H9 (cell line): ENCODE data around the gene FOXO6. TPM values are rescaled to one million over a fixed set of nuclear protein-coding genes. Genes with fewer than 3 reads are reported as not detected.
A peak's percentile ranks its signal among the peaks of the same experiment; 100 is the strongest.

Source experiments
- DNase-seq: peaks from one replicate; pipeline ENCODE4 v3.0.0-alpha.2; 2017
- H2AFZ ChIP-seq: one replicate; pipeline ENCODE4 v1.6.1; 2013; ENCODE audit warnings: mild to moderate bottlenecking, low read length, control low read depth, moderate library complexity
- H2AK5ac ChIP-seq: 2 replicates; pipeline ENCODE4 v1.6.1; 2013; ENCODE audit warnings: low read length, control low read depth, mixed read lengths; ENCODE audit not compliant: insufficient read length
- H2BK120ac ChIP-seq: one replicate; pipeline ENCODE4 v1.6.1; 2013; ENCODE audit warnings: low read depth, mild to moderate bottlenecking, low read length, control low read depth, inconsistent platforms; ENCODE audit not compliant: poor library complexity, severe bottlenecking
- H2BK12ac ChIP-seq: 2 replicates; pipeline ENCODE4 v1.6.1; 2013; ENCODE audit warnings: low read length, control low read depth, mixed read lengths, low read depth; ENCODE audit not compliant: insufficient read length
- H2BK15ac ChIP-seq: 2 replicates; pipeline ENCODE4 v1.6.1; 2013; ENCODE audit warnings: low read depth, low read length, control low read depth
- H2BK20ac ChIP-seq: one replicate; pipeline ENCODE4 v1.6.1; 2013; ENCODE audit warnings: low read depth, mild to moderate bottlenecking, low read length, control low read depth, inconsistent platforms; ENCODE audit not compliant: poor library complexity, severe bottlenecking
- H2BK5ac ChIP-seq: 2 replicates; pipeline ENCODE4 v1.6.1; 2013; ENCODE audit warnings: low read length, control low read depth, mixed read lengths; ENCODE audit not compliant: insufficient read length
- H3K14ac ChIP-seq: 2 replicates; pipeline ENCODE4 v1.6.1; 2013; ENCODE audit warnings: low read length, control low read depth; ENCODE audit not compliant: insufficient read depth
- H3K18ac ChIP-seq: 2 replicates; pipeline ENCODE4 v1.6.1; 2013; ENCODE audit warnings: low read depth, mild to moderate bottlenecking, mixed read lengths, low read length, control low read depth; ENCODE audit not compliant: insufficient read length
- H3K23ac ChIP-seq: 2 replicates; pipeline ENCODE4 v1.6.1; 2013; ENCODE audit warnings: low read length, control low read depth, mixed read lengths, low read depth; ENCODE audit not compliant: insufficient read length
- H3K23me2 ChIP-seq: 2 replicates; pipeline ENCODE4 v1.6.1; 2013; ENCODE audit warnings: low read depth, mild to moderate bottlenecking, mixed read lengths, low read length, control low read depth; ENCODE audit not compliant: insufficient read length, poor library complexity, severe bottlenecking
- H3K27ac ChIP-seq: 2 replicates; pipeline ENCODE4 v1.5.1; 2013; ENCODE audit warnings: low read length, control low read depth, mixed read lengths, low read depth; ENCODE audit not compliant: insufficient read length
- H3K27me3 ChIP-seq: 2 replicates; pipeline ENCODE4 v1.6.1; 2013; ENCODE audit warnings: low read length, control low read depth, inconsistent platforms; ENCODE audit not compliant: insufficient read depth
- H3K4ac ChIP-seq: 2 replicates; pipeline ENCODE4 v1.6.1; 2013; ENCODE audit warnings: low read depth, mild to moderate bottlenecking, control low read depth, inconsistent platforms, low read length, moderate library complexity
- H3K4me1 ChIP-seq: 2 replicates; pipeline ENCODE4 v1.6.1; 2013; ENCODE audit warnings: low read length, control low read depth, inconsistent platforms; ENCODE audit not compliant: insufficient read depth
- H3K4me2 ChIP-seq: 2 replicates; pipeline ENCODE4 v1.6.1; 2013; ENCODE audit warnings: low read length, control low read depth, mixed read lengths; ENCODE audit not compliant: insufficient read length, insufficient read depth
- H3K56ac ChIP-seq: 2 replicates; pipeline ENCODE4 v1.6.1; 2013; ENCODE audit warnings: low read depth, mild to moderate bottlenecking, mixed read lengths, low read length, control low read depth; ENCODE audit not compliant: insufficient read length
- H3K79me1 ChIP-seq: 2 replicates; pipeline ENCODE4 v1.6.1; 2013; ENCODE audit warnings: low read depth, mild to moderate bottlenecking, moderate library complexity, low read length, control low read depth, inconsistent platforms; ENCODE audit not compliant: insufficient read depth, poor library complexity, severe bottlenecking
- H3K79me2 ChIP-seq: 2 replicates; pipeline ENCODE4 v1.6.1; 2013; ENCODE audit warnings: low read length, control low read depth, inconsistent platforms; ENCODE audit not compliant: insufficient read depth
- H3K9ac ChIP-seq: 2 replicates; pipeline ENCODE4 v1.6.1; 2013; ENCODE audit warnings: low read length, control low read depth, mixed read lengths; ENCODE audit not compliant: insufficient read length; ENCODE audit errors: extremely low read depth
- H3K9me3 ChIP-seq: one replicate; pipeline ENCODE4 v1.6.1; 2013; ENCODE audit warnings: low read depth, low read length, inconsistent platforms; ENCODE audit not compliant: control insufficient read depth
- H3T11ph ChIP-seq: one replicate; pipeline ENCODE4 v1.6.1; 2013; ENCODE audit warnings: mild to moderate bottlenecking, low read length, control low read depth, inconsistent platforms
- H4K20me1 ChIP-seq: one replicate; pipeline ENCODE4 v1.6.1; 2013; ENCODE audit not compliant: control insufficient read depth, insufficient read length, insufficient read depth
- H4K5ac ChIP-seq: 2 replicates; pipeline ENCODE4 v1.6.1; 2013; ENCODE audit warnings: low read depth, mild to moderate bottlenecking, mixed read lengths, low read length, control low read depth; ENCODE audit not compliant: insufficient read length
- H4K8ac ChIP-seq: replicated peaks from 2 replicates; pipeline ENCODE4 v1.6.1; 2013; ENCODE audit warnings: low read length, control low read depth, mixed read lengths, low read depth; ENCODE audit not compliant: insufficient read length
- H4K91ac ChIP-seq: 2 replicates; pipeline ENCODE4 v1.6.1; 2013; ENCODE audit warnings: low read depth, mild to moderate bottlenecking, moderate library complexity, mixed read lengths, low read length, control low read depth; ENCODE audit not compliant: insufficient read length
- H3K27ac Mint-ChIP-seq, 3 experiments: 2 replicates in 2 of 3; 3 replicates in 1 of 3; pipeline ENCODE4 v1.8.0; 2020 to 2021; ENCODE audit warnings: mixed read lengths in 3 of 3, mild to moderate bottlenecking in 1 of 3, moderate library complexity in 1 of 3
- H3K27me3 Mint-ChIP-seq: 2 replicates; pipeline ENCODE4 v1.8.0; 2021; ENCODE audit warnings: low read depth, mild to moderate bottlenecking, moderate library complexity, mixed read lengths
- H3K36me3 Mint-ChIP-seq, 3 experiments: 2 replicates in 2 of 3; 3 replicates in 1 of 3; pipeline ENCODE4 v1.8.0; 2020 to 2021; ENCODE audit warnings: low read depth in 3 of 3, mixed read lengths in 3 of 3; ENCODE audit not compliant: insufficient read depth in 1 of 3
- H3K4me1 Mint-ChIP-seq, 2 experiments: 2 replicates each; pipeline ENCODE4 v1.8.0; 2020; ENCODE audit warnings: mixed read lengths in 2 of 2
- H3K4me3 Mint-ChIP-seq, 2 experiments: 2 replicates in 1 of 2; 3 replicates in 1 of 2; pipeline ENCODE4 v1.8.0; 2020 to 2021; ENCODE audit warnings: mild to moderate bottlenecking in 2 of 2, mixed read lengths in 2 of 2, moderate library complexity in 1 of 2
- H3K9me3 Mint-ChIP-seq, 2 experiments: 2 replicates in 1 of 2; 3 replicates in 1 of 2; pipeline ENCODE4 v1.8.0; 2020; ENCODE audit warnings: mild to moderate bottlenecking in 2 of 2, mixed read lengths in 2 of 2, moderate library complexity in 1 of 2
- whole genome bisulfite sequencing: extraction: QIAGEN DNeasy Blood & Tissue Kit; methylation state at CpG from one replicate; pipeline ENCODE4 v1.1.7; 2013; ENCODE audit warnings: missing lambda C conversion rate, low lambda C conversion rate, mixed read lengths; ENCODE audit not compliant: insufficient read length; ENCODE audit errors: extremely low coverage; 5-methylcytosine and 5-hydroxymethylcytosine counted together
- total RNA-seq: library from RNA; stranded (reverse); gene quantifications from 2 replicates; pipeline ENCODE4 v1.2.1, GENCODE V29; 2021
- TF ChIP-seq, protein P1 (sequence below): fragments of 200-600 bp; sonication (generic); conservative IDR thresholded peaks from 3 replicates; pipeline ENCODE4 v1.8.0; 2021; ENCODE audit warnings: antibody characterized with exemption, mild to moderate bottlenecking

The FOXO6 gene
- total RNA-seq, 1 experiment from 2014 or later, result 0.83 TPM

DNA sequence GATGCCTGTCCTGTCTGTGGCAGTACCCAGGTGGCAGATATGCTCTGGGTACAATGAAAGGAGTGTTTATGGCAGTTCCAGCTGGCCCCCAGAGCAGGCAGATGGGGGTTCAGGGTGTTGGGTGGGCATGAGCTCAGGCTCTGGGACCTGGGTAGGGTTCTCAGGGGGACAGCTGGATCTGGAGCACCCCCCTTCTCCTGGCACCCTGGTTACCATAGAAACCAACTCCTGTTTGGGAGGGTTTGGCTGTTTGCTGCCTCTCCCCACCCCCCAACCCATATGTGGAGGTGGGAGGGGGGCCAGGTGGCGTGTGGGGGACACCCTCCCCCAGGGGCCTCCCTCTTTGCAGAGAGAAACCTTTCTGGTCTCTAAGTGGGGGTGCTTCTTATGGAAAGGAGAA, 7.1 kb downstream of the FOXO6 start:
- H3K23ac ChIP-seq, result no peak overlapping the region
- Mint-ChIP-seq H3K4me3 (no peak overlapping the region), H3K27me3 (peaks cover 71% of the 10 kb centered on the region), H3K9me3 (no peaks in the 10 kb centered on the region), H3K4me1 (peaks cover 52 to 72% of the 10 kb centered on the region in 2 experiments), H3K36me3 (no peaks in the 10 kb centered on the region; a peak in 1 of 7 replicates), H3K27ac (peak overlapping the region in 1 of 3 experiments; percentile 84; a peak in 2 of 7 replicates)
- H3K18ac ChIP-seq, result no peak overlapping the region
- no peaks in the 10 kb centered on the region for H3K9me3 ChIP-seq
- no peak overlapping the region for H2BK5ac ChIP-seq
- no peak overlapping the region for H3K4me2 ChIP-seq
- no peak overlapping the region for H4K91ac ChIP-seq
- no peak overlapping the region for H4K5ac ChIP-seq
- H3K27ac ChIP-seq, result no peak overlapping the region
- H3K4me1 ChIP-seq, result peaks cover 23% of the 10 kb centered on the region
- H2BK12ac ChIP-seq, result no peak overlapping the region
- no peak overlapping the region for H3K56ac ChIP-seq
- no peaks in the 10 kb centered on the region for H3K79me2 ChIP-seq
- H3K23me2 ChIP-seq, result peaks cover 3% of the 10 kb centered on the region
- no peak overlapping the region for H3T11ph ChIP-seq
- H4K8ac ChIP-seq, result no peak overlapping the region
- TF ChIP-seq, protein P1, sequence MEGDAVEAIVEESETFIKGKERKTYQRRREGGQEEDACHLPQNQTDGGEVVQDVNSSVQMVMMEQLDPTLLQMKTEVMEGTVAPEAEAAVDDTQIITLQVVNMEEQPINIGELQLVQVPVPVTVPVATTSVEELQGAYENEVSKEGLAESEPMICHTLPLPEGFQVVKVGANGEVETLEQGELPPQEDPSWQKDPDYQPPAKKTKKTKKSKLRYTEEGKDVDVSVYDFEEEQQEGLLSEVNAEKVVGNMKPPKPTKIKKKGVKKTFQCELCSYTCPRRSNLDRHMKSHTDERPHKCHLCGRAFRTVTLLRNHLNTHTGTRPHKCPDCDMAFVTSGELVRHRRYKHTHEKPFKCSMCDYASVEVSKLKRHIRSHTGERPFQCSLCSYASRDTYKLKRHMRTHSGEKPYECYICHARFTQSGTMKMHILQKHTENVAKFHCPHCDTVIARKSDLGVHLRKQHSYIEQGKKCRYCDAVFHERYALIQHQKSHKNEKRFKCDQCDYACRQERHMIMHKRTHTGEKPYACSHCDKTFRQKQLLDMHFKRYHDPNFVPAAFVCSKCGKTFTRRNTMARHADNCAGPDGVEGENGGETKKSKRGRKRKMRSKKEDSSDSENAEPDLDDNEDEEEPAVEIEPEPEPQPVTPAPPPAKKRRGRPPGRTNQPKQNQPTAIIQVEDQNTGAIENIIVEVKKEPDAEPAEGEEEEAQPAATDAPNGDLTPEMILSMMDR, result no peak
- no peaks in the 10 kb centered on the region for H3K79me1 ChIP-seq
- H2BK15ac ChIP-seq, result no peak overlapping the region
- H2AFZ ChIP-seq, result no peak overlapping the region
- DNase-seq, result no peak
- H3K9ac ChIP-seq, result no peak overlapping the region
- no peak overlapping the region for H2BK20ac ChIP-seq
- H3K27me3 ChIP-seq, result peaks cover 4% of the 10 kb centered on the region; the same call in 1 of the 2 replicates
- no peak overlapping the region for H3K4ac ChIP-seq
- no peaks in the 10 kb centered on the region for H4K20me1 ChIP-seq
- no peak overlapping the region for H2AK5ac ChIP-seq
- no peak overlapping the region for H3K14ac ChIP-seq
- no peak overlapping the region for H2BK120ac ChIP-seq
- WGBS, result no CpG with 5 or more reads among the region's 1 CpG
